Aorta (tissue), 5 donors: ENCODE data around the gene CTSV. TPM values are rescaled to one million over a fixed set of nuclear protein-coding genes. Genes with fewer than 3 reads are reported as not detected.
"Not testable (repeated sequence)": the region's sequence is repeated elsewhere in the genome, so short reads cannot be mapped to it uniquely, and the experiment has no call there.

Source experiments
- ATAC-seq: fragments of 200-7000 bp; cut with Tn5 transposase; one replicate; pipeline ENCODE4 v1.9.1; 2022; ENCODE audit warnings: moderate library complexity; ENCODE audit not compliant: low FRiP score
- DNase-seq, 2 donors: peaks; one replicate each; pipeline ENCODE4 v3.0.0-alpha.2; 2020
- H3K27ac ChIP-seq, 2 donors: one replicate each; pipeline ENCODE4 v1.5.1; 2013; ENCODE audit warnings: low read length in 2 of 2, mild to moderate bottlenecking in 2 of 2, moderate library complexity in 2 of 2, control low read depth in 1 of 2, inconsistent platforms in 1 of 2, low read depth in 1 of 2
- H3K27me3 ChIP-seq, 2 donors: one replicate each; pipeline ENCODE4 v1.6.1; 2013; ENCODE audit warnings: control low read depth in 1 of 2, low read length in 1 of 2, mild to moderate bottlenecking in 1 of 2, moderate library complexity in 1 of 2; ENCODE audit not compliant: insufficient read depth in 2 of 2, control insufficient read depth in 1 of 2
- H3K36me3 ChIP-seq, 2 donors: one replicate each; pipeline ENCODE4 v1.6.1; 2013; ENCODE audit warnings: control low read depth in 1 of 2, low read length in 1 of 2, mild to moderate bottlenecking in 1 of 2; ENCODE audit not compliant: insufficient read depth in 2 of 2, control insufficient read depth in 1 of 2
- H3K4me1 ChIP-seq, 2 donors: one replicate each; pipeline ENCODE4 v1.6.1; 2013; ENCODE audit warnings: low read length in 2 of 2, control low read depth in 1 of 2, mild to moderate bottlenecking in 1 of 2, moderate library complexity in 1 of 2; ENCODE audit not compliant: insufficient read depth in 2 of 2, control insufficient read depth in 1 of 2
- H3K4me3 ChIP-seq, 2 donors: one replicate each; pipeline ENCODE4 v1.5.1; 2013; ENCODE audit warnings: low read length in 2 of 2, control low read depth in 1 of 2, mild to moderate bottlenecking in 1 of 2
- H3K9me3 ChIP-seq: one replicate; pipeline ENCODE4 v1.6.1; 2013; ENCODE audit warnings: mild to moderate bottlenecking, low read length; ENCODE audit not compliant: control insufficient read depth
- WGBS, 2 donors: extraction: QIAGEN DNeasy Blood & Tissue Kit; methylation state at CpG; one replicate each; pipeline ENCODE4 v1.1.7; 2013; 5-methylcytosine and 5-hydroxymethylcytosine counted together
- intact Hi-C, 2 donors: fragments of 100-400 bp; cut with DNase I; formaldehyde crosslinking; loops; one replicate each; pipeline versions ENCODE4 v1.14.2 to v1.15.0; 2022
- polyA plus RNA-seq, 2 donors: library from polyadenylated mRNA; stranded (reverse); fragments of 200-250 nt; gene quantifications; one replicate each; pipeline ENCODE4 v1.2.3, GENCODE V29; 2013
- total RNA-seq, 2 donors: library from RNA; stranded (reverse); fragmentation: NEBNext Ultra II Directional; extraction: Animal tissue kit (Norgen Biotek cat#: 25700); gene quantifications; one replicate each; pipeline ENCODE4 v1.2.1, GENCODE V29; 2021
- donor health status: healthy with polysubstance abuse.
- donor health status: Bipolar disorder and iron deficiency.
- donor health status: DM: no; HTN: no; CAD: no.
- donor health status: DM: no; HTN: no; CAD: no.
- donor health status: DM: yes; HTN: yes; CAD: no.

CTSV gene
- total and polyA plus RNA-seq, 4 donors, result 2.3 TPM; not detected in 3

DNA sequence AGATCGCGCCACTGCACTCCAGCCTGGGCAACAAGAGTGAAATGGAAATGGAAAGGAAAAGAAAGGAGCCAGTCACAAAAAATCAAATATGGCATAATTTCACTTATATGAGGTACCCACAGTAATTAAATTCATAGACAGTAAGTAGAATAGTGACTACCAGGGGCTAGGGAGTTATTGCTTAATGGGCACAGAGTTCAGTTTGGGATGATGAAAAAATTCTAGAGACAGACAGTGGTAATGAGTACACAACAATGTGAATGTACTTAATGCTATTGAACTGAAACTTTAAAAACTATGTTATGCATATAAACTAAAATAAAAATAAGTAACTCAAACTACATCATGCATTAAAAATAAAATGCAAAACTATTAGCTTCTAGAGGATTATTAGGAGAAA is 54.1 kb downstream of the CTSV start:
- H3K9me3 ChIP-seq, intact Hi-C loops, ATAC-seq, H3K36me3 ChIP-seq, H3K4me1 ChIP-seq, H3K27ac ChIP-seq, H3K27me3 ChIP-seq, DNase-seq, H3K4me3 ChIP-seq: not testable (repeated sequence)
- WGBS, 2 donors, result 96 to 97% methylated on average over 2 of the region's 2 CpGs

GRCh38 chr9:96984139-96984538 is 54.8 kb downstream of the CTSV start:
- H3K36me3 ChIP-seq, ATAC-seq, H3K4me1 ChIP-seq, H3K27ac ChIP-seq, intact Hi-C loops, H3K4me3 ChIP-seq, H3K9me3 ChIP-seq, DNase-seq, H3K27me3 ChIP-seq: not testable (repeated sequence)
- WGBS, 2 donors, result 47 to 57% methylated on average over 2 to 3 of the region's 3 CpGs

DNA sequence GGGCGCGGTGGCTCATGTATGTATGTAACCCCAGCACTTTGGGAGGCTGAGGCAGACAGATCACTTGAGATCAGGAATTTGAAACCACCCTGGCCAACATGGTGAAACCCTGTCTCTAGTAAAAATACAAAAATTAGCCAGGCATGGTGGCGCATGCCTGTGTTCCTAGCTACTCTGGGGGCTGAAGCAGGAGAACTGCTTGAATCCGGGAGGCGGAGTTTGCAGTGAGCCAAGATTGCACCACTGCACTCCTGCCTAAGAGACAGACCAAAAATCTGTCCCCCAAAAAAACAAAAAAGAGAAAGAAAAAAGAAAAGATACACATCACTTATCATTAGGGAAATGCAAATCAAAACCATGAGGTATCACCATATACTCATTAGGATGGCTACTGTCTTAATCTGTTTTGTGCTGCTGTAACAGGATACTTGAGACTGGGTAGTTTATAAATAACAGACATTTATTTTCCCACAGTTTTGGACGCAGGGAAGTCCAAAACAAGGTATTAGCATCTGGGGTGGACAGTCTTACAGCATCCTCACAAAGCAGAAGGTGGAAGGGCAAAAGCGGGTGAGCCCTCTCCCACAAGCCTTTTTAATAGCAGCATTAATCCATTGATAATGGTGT is 55.3 kb downstream of the CTSV start:
- 83 to 93% methylated on average over 6 to 7 of the region's 7 CpGs for WGBS, 2 donors
- H3K36me3 ChIP-seq, DNase-seq, H3K4me3 ChIP-seq, H3K27ac ChIP-seq, H3K27me3 ChIP-seq, intact Hi-C loops, ATAC-seq, H3K9me3 ChIP-seq, H3K4me1 ChIP-seq: not testable (repeated sequence)

Other genes with a start within 250 kb of the CTSV start
- 1 to 10 TPM; 6.7 to 9.5 TPM for gene ZNF782, start 184.6 kb downstream of the CTSV start, total RNA-seq
- 1 to 10 TPM; 1.1 to 2.3 TPM for gene ZNF782, start 184.6 kb downstream of the CTSV start, polyA plus RNA-seq
- not detected for gene NUTM2G, start 110.3 kb downstream of the CTSV start, total RNA-seq
- not detected for gene NUTM2G, start 110.3 kb downstream of the CTSV start, polyA plus RNA-seq